Trophoblast cell (in vitro differentiated cells and primary cell): ENCODE data around the gene U2AF1L4.

Source experiments
- DNase-seq, 2 donors: peaks; one replicate each; pipeline ENCODE4 v3.0.0-alpha.2; 2016
- H2AFZ ChIP-seq: 2 replicates; pipeline ENCODE4 v1.6.1; 2013; ENCODE audit warnings: low read length, moderate library complexity, mild to moderate bottlenecking; ENCODE audit not compliant: insufficient read depth, poor library complexity
- H2AK5ac ChIP-seq: 2 replicates; pipeline ENCODE4 v1.6.1; 2013; ENCODE audit warnings: mild to moderate bottlenecking, low read length
- H2BK120ac ChIP-seq: 2 replicates; pipeline ENCODE4 v1.6.1; 2013; ENCODE audit warnings: low read length, mild to moderate bottlenecking, moderate library complexity; ENCODE audit not compliant: insufficient read depth, poor library complexity
- H2BK12ac ChIP-seq: 2 replicates; pipeline ENCODE4 v1.6.1; 2013; ENCODE audit warnings: mild to moderate bottlenecking, low read length, moderate library complexity
- H2BK5ac ChIP-seq: 2 replicates; pipeline ENCODE4 v1.6.1; 2013; ENCODE audit warnings: low read length, low read depth, moderate library complexity, mild to moderate bottlenecking; ENCODE audit not compliant: poor library complexity
- H3K14ac ChIP-seq: 2 replicates; pipeline ENCODE4 v1.6.1; 2013; ENCODE audit warnings: mild to moderate bottlenecking, low read length
- H3K18ac ChIP-seq: 2 replicates; pipeline ENCODE4 v1.6.1; 2013; ENCODE audit warnings: mild to moderate bottlenecking, low read length
- H3K23ac ChIP-seq: 2 replicates; pipeline ENCODE4 v1.6.1; 2013; ENCODE audit warnings: low read length
- H3K27ac ChIP-seq: 2 replicates; pipeline ENCODE4 v1.5.1; 2013; ENCODE audit warnings: low read depth, mild to moderate bottlenecking, inconsistent platforms, low read length, moderate library complexity
- H3K27me3 ChIP-seq: 2 replicates; pipeline ENCODE4 v1.6.1; 2013; ENCODE audit warnings: inconsistent platforms, mild to moderate bottlenecking, low read length, moderate library complexity; ENCODE audit not compliant: insufficient read depth
- H3K36me3 ChIP-seq, 2 experiments: 1 replicate in 1 of 2; 2 replicates in 1 of 2; pipeline ENCODE4 v1.6.1; 2013; ENCODE audit warnings: low read length in 2 of 2, mild to moderate bottlenecking in 2 of 2, moderate library complexity in 1 of 2; ENCODE audit not compliant: insufficient read depth in 2 of 2, control insufficient read depth in 1 of 2
- H3K4ac ChIP-seq: 2 replicates; pipeline ENCODE4 v1.6.1; 2013; ENCODE audit warnings: low read depth, mild to moderate bottlenecking, low read length, moderate library complexity
- H3K4me1 ChIP-seq, 2 experiments: 1 replicate in 1 of 2; 2 replicates in 1 of 2; pipeline ENCODE4 v1.6.1; 2013; ENCODE audit warnings: low read length in 2 of 2, mild to moderate bottlenecking in 2 of 2, moderate library complexity in 1 of 2; ENCODE audit not compliant: insufficient read depth in 2 of 2, control insufficient read depth in 1 of 2
- H3K4me2 ChIP-seq: 2 replicates; pipeline ENCODE4 v1.6.1; 2013; ENCODE audit warnings: inconsistent platforms, mild to moderate bottlenecking, low read length, moderate library complexity
- H3K4me3 ChIP-seq: 2 replicates; pipeline ENCODE4 v1.5.1; 2013; ENCODE audit warnings: mild to moderate bottlenecking, low read depth, low read length, inconsistent platforms
- H3K79me1 ChIP-seq: one replicate; pipeline ENCODE4 v1.6.1; 2013; ENCODE audit warnings: low read length
- H3K79me2 ChIP-seq: 2 replicates; pipeline ENCODE4 v1.6.1; 2013; ENCODE audit warnings: low read length, mild to moderate bottlenecking; ENCODE audit not compliant: control insufficient read depth, insufficient read depth, poor library complexity
- H3K9ac ChIP-seq: 2 replicates; pipeline ENCODE4 v1.6.1; 2013; ENCODE audit warnings: mild to moderate bottlenecking, low read length
- H3K9me3 ChIP-seq: 2 replicates; pipeline ENCODE4 v1.6.1; 2013; ENCODE audit warnings: low read depth, mild to moderate bottlenecking, control low read depth, inconsistent platforms, low read length; ENCODE audit not compliant: insufficient read depth
- H4K12ac ChIP-seq: 2 replicates; pipeline ENCODE4 v1.6.1; 2013; ENCODE audit warnings: low read depth, mild to moderate bottlenecking, low read length, moderate library complexity
- H4K8ac ChIP-seq: 2 replicates; pipeline ENCODE4 v1.6.1; 2013; ENCODE audit warnings: low read depth, mild to moderate bottlenecking, low read length, moderate library complexity
- H4K91ac ChIP-seq: one replicate; pipeline ENCODE4 v1.6.1; 2013; ENCODE audit warnings: low read depth, mild to moderate bottlenecking, low read length, moderate library complexity
- WGBS: extraction: QIAGEN DNeasy Blood & Tissue Kit; methylation state at CpG from one replicate; pipeline ENCODE4 v1.1.7; 2013; ENCODE audit warnings: missing lambda C conversion rate; ENCODE audit not compliant: insufficient read length, insufficient coverage; ENCODE audit errors: extremely low coverage; 5-methylcytosine and 5-hydroxymethylcytosine counted together

U2AF1L4 gene

GRCh38 chr19:35777086-35777841 is 32.0 kb upstream of the U2AF1L4 start:
- H4K12ac ChIP-seq = no peak overlapping the region
- no peak overlapping the region for H3K14ac ChIP-seq
- DNase-seq = no peak
- no peak overlapping the region for H2AK5ac ChIP-seq
- no peak overlapping the region for H3K27ac ChIP-seq
- WGBS = no CpG with 5 or more reads among the region's 19 CpGs
- no peaks in the 10 kb centered on the region for H3K27me3 ChIP-seq
- no peak overlapping the region for H2AFZ ChIP-seq
- no peak overlapping the region for H4K8ac ChIP-seq
- H2BK12ac ChIP-seq = no peak overlapping the region
- H3K18ac ChIP-seq = no peak overlapping the region
- H3K9me3 ChIP-seq = no peaks in the 10 kb centered on the region
- no peak overlapping the region for H3K4me3 ChIP-seq
- no peak overlapping the region for H3K23ac ChIP-seq
- peaks cover 6 to 15% of the 10 kb centered on the region in 2 experiments for H3K4me1 ChIP-seq
- no peak overlapping the region for H3K4ac ChIP-seq
- H4K91ac ChIP-seq = no peak overlapping the region
- H3K9ac ChIP-seq = no peak overlapping the region
- H3K79me1 ChIP-seq = peaks cover 3% of the 10 kb centered on the region
- H3K79me2 ChIP-seq = no peaks in the 10 kb centered on the region
- no peak overlapping the region for H2BK120ac ChIP-seq
- peaks cover 7 to 9% of the 10 kb centered on the region in 2 experiments for H3K36me3 ChIP-seq
- H2BK5ac ChIP-seq = no peak overlapping the region
- H3K4me2 ChIP-seq = peak overlapping the region; percentile 14

- peak overlapping the region; percentile 80 for H3K4me2 ChIP-seq
- no peak overlapping the region for H2BK12ac ChIP-seq
- H2BK120ac ChIP-seq = no peak overlapping the region
- H3K27ac ChIP-seq = no peak overlapping the region
- H3K9ac ChIP-seq = no peak overlapping the region
- no peak overlapping the region for H3K23ac ChIP-seq
- no peak for DNase-seq
- H3K79me1 ChIP-seq = peaks cover 3% of the 10 kb centered on the region
- H3K4ac ChIP-seq = no peak overlapping the region
- no peak overlapping the region for H4K8ac ChIP-seq
- peak overlapping the region; percentile 25 for H4K91ac ChIP-seq
- H3K14ac ChIP-seq = no peak overlapping the region
- H3K4me1 ChIP-seq = peaks cover 6 to 15% of the 10 kb centered on the region in 2 experiments
- no peaks in the 10 kb centered on the region for H3K27me3 ChIP-seq
- H3K79me2 ChIP-seq = no peaks in the 10 kb centered on the region
- H3K9me3 ChIP-seq = no peaks in the 10 kb centered on the region
- H2BK5ac ChIP-seq = no peak overlapping the region
- H4K12ac ChIP-seq = no peak overlapping the region
- no CpG with 5 or more reads among the region's 13 CpGs for WGBS
- H2AK5ac ChIP-seq = no peak overlapping the region
- H3K18ac ChIP-seq = no peak overlapping the region
- peaks cover 5 to 8% of the 10 kb centered on the region in 2 experiments for H3K36me3 ChIP-seq
- no peak overlapping the region for H2AFZ ChIP-seq
- H3K4me3 ChIP-seq = no peak overlapping the region
Measured at GRCh38 chr19:35776102-35776788, 31.0 kb upstream of the U2AF1L4 start.

GRCh38 chr19:35775298-35776101 is 30.3 kb upstream of the U2AF1L4 start, which contains the start of gene ARHGAP33:
TSS of gene ARHGAP33 (plus strand) at chr19:35775564. CDS start at chr19:35775659, 95 bp downstream.
- Histone ChIP-seq H2AK5ac (no peak within 1 kb of the TSS), H3K14ac (peak within 1 kb of the TSS; percentile 56), H3K27me3 (no peaks in the 10 kb centered on the region), H4K8ac (peak within 1 kb of the TSS; percentile 75), H2AFZ (peak within 1 kb of the TSS; percentile 73), H2BK12ac (no peak within 1 kb of the TSS), H2BK5ac (no peak within 1 kb of the TSS), H3K9ac (no peak within 1 kb of the TSS), H3K79me1 (peaks cover 3% of the 10 kb centered on the region), H3K27ac (no peak within 1 kb of the TSS), H3K79me2 (no peaks in the 10 kb centered on the region), H4K12ac (no peak within 1 kb of the TSS), H3K4me2 (peak within 1 kb of the TSS; percentile 80), H3K4me3 (peak within 1 kb of the TSS; percentile 86), H4K91ac (peak within 1 kb of the TSS; percentile 39), H2BK120ac (peak within 1 kb of the TSS; percentile 36), H3K36me3 (peaks cover 0 to 3% of the 10 kb centered on the region in 2 experiments), H3K4me1 (peaks cover 6 to 15% of the 10 kb centered on the region in 2 experiments), H3K23ac (no peak within 1 kb of the TSS), H3K4ac (peak within 1 kb of the TSS; percentile 66), H3K9me3 (no peaks in the 10 kb centered on the region), H3K18ac (no peak within 1 kb of the TSS)
- no CpG with 5 or more reads among the region's 82 CpGs for WGBS
- peak; percentile 98 to 100 for DNase-seq

GRCh38 chr19:35775046-35775297 is 29.8 kb upstream of the U2AF1L4 start:
- H4K12ac ChIP-seq = no peak overlapping the region
- H3K79me1 ChIP-seq = peaks cover 3% of the 10 kb centered on the region
- H2BK12ac ChIP-seq = no peak overlapping the region
- H3K23ac ChIP-seq = no peak overlapping the region
- H3K36me3 ChIP-seq = peaks cover 0 to 3% of the 10 kb centered on the region in 2 experiments
- H3K4me3 ChIP-seq = no peak overlapping the region
- no peaks in the 10 kb centered on the region for H3K79me2 ChIP-seq
- no peak overlapping the region for H2BK5ac ChIP-seq
- no peak overlapping the region for H3K14ac ChIP-seq
- H2BK120ac ChIP-seq = no peak overlapping the region
- H3K27ac ChIP-seq = no peak overlapping the region
- no peaks in the 10 kb centered on the region for H3K27me3 ChIP-seq
- no peak overlapping the region for H4K91ac ChIP-seq
- no peak overlapping the region for H3K9ac ChIP-seq
- H2AK5ac ChIP-seq = no peak overlapping the region
- no CpG with 5 or more reads among the region's 9 CpGs for WGBS
- DNase-seq = no peak
- no peak overlapping the region for H4K8ac ChIP-seq
- H3K9me3 ChIP-seq = no peaks in the 10 kb centered on the region
- no peak overlapping the region for H3K4ac ChIP-seq
- H3K4me1 ChIP-seq = peaks cover 6 to 15% of the 10 kb centered on the region in 2 experiments
- H3K4me2 ChIP-seq = peak overlapping the region; percentile 52
- no peak overlapping the region for H2AFZ ChIP-seq
- no peak overlapping the region for H3K18ac ChIP-seq
